IPS-18a (cell line): ENCODE measurements around the gene FBXO10.
A peak's percentile ranks its signal among the peaks of the same experiment; 100 is the strongest.

ENCODE experiments used
- H3K27ac ChIP-seq: one replicate; pipeline ENCODE4 v1.5.1; 2013; ENCODE audit warnings: low read length
- H3K27me3 ChIP-seq: one replicate; pipeline ENCODE4 v1.6.1; 2013; ENCODE audit warnings: mild to moderate bottlenecking, low read length; ENCODE audit not compliant: control insufficient read depth, insufficient read depth
- H3K36me3 ChIP-seq: one replicate; pipeline ENCODE4 v1.6.1; 2013; ENCODE audit warnings: low read depth, low read length; ENCODE audit not compliant: control insufficient read depth
- H3K4me1 ChIP-seq: one replicate; pipeline ENCODE4 v1.6.1; 2013; ENCODE audit warnings: low read depth, low read length; ENCODE audit not compliant: control insufficient read depth
- H3K4me3 ChIP-seq: one replicate; pipeline ENCODE4 v1.5.1; 2013; ENCODE audit warnings: low read length
- H3K9ac ChIP-seq: one replicate; pipeline ENCODE4 v1.6.1; 2013; ENCODE audit warnings: mild to moderate bottlenecking, low read length, moderate library complexity
- H3K9me3 ChIP-seq: one replicate; pipeline ENCODE4 v1.6.1; 2013; ENCODE audit warnings: low read depth, low read length; ENCODE audit not compliant: control insufficient read depth

The FBXO10 gene

GRCh38 chr9:37587521-37587920 is 11.3 kb upstream of the FBXO10 start:
- H3K9ac ChIP-seq, result no peak overlapping the region
- no peaks in the 10 kb centered on the region for H3K4me1 ChIP-seq
- H3K27me3 ChIP-seq, result no peaks in the 10 kb centered on the region
- peaks cover 64% of the 10 kb centered on the region for H3K36me3 ChIP-seq
- no peak overlapping the region for H3K4me3 ChIP-seq
- H3K27ac ChIP-seq, result no peak overlapping the region
- no peaks in the 10 kb centered on the region for H3K9me3 ChIP-seq

- Histone ChIP-seq H3K9ac (no peak overlapping the region), H3K27ac (no peak overlapping the region), H3K27me3 (no peaks in the 10 kb centered on the region), H3K36me3 (peaks cover 77% of the 10 kb centered on the region), H3K4me3 (no peak overlapping the region), H3K9me3 (no peaks in the 10 kb centered on the region), H3K4me1 (no peaks in the 10 kb centered on the region)
These were observed 7.4 kb upstream of the FBXO10 start for GRCh38 chr9:37583522-37584121.

- no peaks in the 10 kb centered on the region for H3K4me1 ChIP-seq
- H3K27ac ChIP-seq, result no peak overlapping the region
- no peak overlapping the region for H3K4me3 ChIP-seq
- H3K36me3 ChIP-seq, result peaks cover 67% of the 10 kb centered on the region
- H3K9ac ChIP-seq, result no peak overlapping the region
- H3K9me3 ChIP-seq, result no peaks in the 10 kb centered on the region
- no peaks in the 10 kb centered on the region for H3K27me3 ChIP-seq
These were observed 6.5 kb upstream of the FBXO10 start for GRCh38 chr9:37582548-37583157.

GRCh38 chr9:37575511-37575914 is 667 bp downstream of the FBXO10 start:
- H3K27me3 ChIP-seq, result no peaks in the 10 kb centered on the region
- H3K36me3 ChIP-seq, result no peaks in the 10 kb centered on the region
- H3K9me3 ChIP-seq, result no peaks in the 10 kb centered on the region
- H3K4me1 ChIP-seq, result peaks cover 24% of the 10 kb centered on the region
- peak overlapping the region; percentile 77 for H3K4me3 ChIP-seq
- no peak overlapping the region for H3K27ac ChIP-seq
- H3K9ac ChIP-seq, result peak overlapping the region; percentile 62

- no peaks in the 10 kb centered on the region for H3K27me3 ChIP-seq
- no peak overlapping the region for H3K27ac ChIP-seq
- peak overlapping the region; percentile 77 for H3K4me3 ChIP-seq
- no peaks in the 10 kb centered on the region for H3K9me3 ChIP-seq
- H3K9ac ChIP-seq, result no peak overlapping the region
- peaks cover 24% of the 10 kb centered on the region for H3K4me1 ChIP-seq
- H3K36me3 ChIP-seq, result no peaks in the 10 kb centered on the region
These were observed 1.2 kb downstream of the FBXO10 start for GRCh38 chr9:37575001-37575400.

GRCh38 chr9:37574241-37574721 is 1.9 kb downstream of the FBXO10 start:
- Histone ChIP-seq H3K9ac (no peak overlapping the region), H3K27ac (no peak overlapping the region), H3K9me3 (no peaks in the 10 kb centered on the region), H3K36me3 (no peaks in the 10 kb centered on the region), H3K27me3 (no peaks in the 10 kb centered on the region), H3K4me1 (peaks cover 24% of the 10 kb centered on the region), H3K4me3 (no peak overlapping the region)

GRCh38 chr9:37571282-37571681 is 4.9 kb downstream of the FBXO10 start:
- H3K4me1 ChIP-seq, result peaks cover 21% of the 10 kb centered on the region
- no peak overlapping the region for H3K9ac ChIP-seq
- no peak overlapping the region for H3K4me3 ChIP-seq
- no peak overlapping the region for H3K27ac ChIP-seq
- H3K27me3 ChIP-seq, result no peaks in the 10 kb centered on the region
- no peaks in the 10 kb centered on the region for H3K36me3 ChIP-seq
- no peaks in the 10 kb centered on the region for H3K9me3 ChIP-seq

- Histone ChIP-seq H3K27me3 (no peaks in the 10 kb centered on the region), H3K4me3 (no peak overlapping the region), H3K4me1 (no peaks in the 10 kb centered on the region), H3K9ac (no peak overlapping the region), H3K36me3 (no peaks in the 10 kb centered on the region), H3K27ac (no peak overlapping the region), H3K9me3 (no peaks in the 10 kb centered on the region)
These were observed 9.5 kb downstream of the FBXO10 start for GRCh38 chr9:37566716-37567115.

GRCh38 chr9:37565661-37566618 is 10.2 kb downstream of the FBXO10 start:
- no peaks in the 10 kb centered on the region for H3K9me3 ChIP-seq
- H3K9ac ChIP-seq, result no peak overlapping the region
- no peak overlapping the region for H3K27ac ChIP-seq
- H3K36me3 ChIP-seq, result no peaks in the 10 kb centered on the region
- no peaks in the 10 kb centered on the region for H3K27me3 ChIP-seq
- H3K4me3 ChIP-seq, result no peak overlapping the region
- no peaks in the 10 kb centered on the region for H3K4me1 ChIP-seq

- Histone ChIP-seq H3K4me3 (no peak overlapping the region), H3K27me3 (no peaks in the 10 kb centered on the region), H3K4me1 (peaks cover under 1% of the 10 kb centered on the region), H3K36me3 (no peaks in the 10 kb centered on the region), H3K27ac (no peak overlapping the region), H3K9me3 (no peaks in the 10 kb centered on the region), H3K9ac (no peak overlapping the region)
These were observed 11.3 kb downstream of the FBXO10 start for GRCh38 chr9:37564916-37565315.

GRCh38 chr9:37563806-37564513 is 12.2 kb downstream of the FBXO10 start:
- no peaks in the 10 kb centered on the region for H3K27me3 ChIP-seq
- H3K4me1 ChIP-seq, result peaks cover 5% of the 10 kb centered on the region
- H3K4me3 ChIP-seq, result no peak overlapping the region
- H3K36me3 ChIP-seq, result no peaks in the 10 kb centered on the region
- H3K9me3 ChIP-seq, result no peaks in the 10 kb centered on the region
- no peak overlapping the region for H3K27ac ChIP-seq
- no peak overlapping the region for H3K9ac ChIP-seq
